Measurements from ENCODE around the gene BCL3. TPM values are rescaled to one million over a fixed set of nuclear protein-coding genes. Genes with fewer than 3 reads are reported as not detected.

BCL3 gene
- polyA plus RNA-seq, 1 of the 3 experiments (the other 2 are of a cell fraction): 19.2 TPM

DNA sequence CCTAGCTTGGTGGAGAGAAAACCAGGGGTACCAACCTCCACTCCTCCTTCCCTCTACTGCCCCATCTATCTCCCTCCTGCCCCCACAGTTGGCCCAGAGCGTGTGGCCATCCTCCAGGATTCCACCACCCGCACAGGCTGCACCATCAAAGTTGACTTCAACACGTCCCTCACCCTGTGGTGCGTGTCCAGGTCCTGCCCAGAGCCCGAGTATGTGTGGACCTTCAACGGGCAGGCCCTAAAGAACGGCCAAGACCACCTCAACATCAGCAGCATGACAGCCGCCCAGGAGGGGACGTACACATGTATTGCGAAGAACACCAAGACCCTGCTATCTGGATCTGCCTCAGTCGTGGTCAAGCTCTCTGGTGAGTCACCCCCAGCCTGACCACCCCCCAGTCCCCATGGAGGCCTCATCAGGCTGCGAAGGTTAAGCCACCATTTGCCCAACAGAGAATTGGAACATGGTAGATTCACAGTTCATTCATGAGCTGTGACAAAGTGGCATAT lies 43.0 kb upstream of the BCL3 start:
- no peaks in the 10 kb centered on the region for H3K36me3 ChIP-seq (replicated peaks in 1 of 2; ENCODE audit: control insufficient read depth in 1 of 2, insufficient read depth in 2 of 2, low read length in 1 of 2)
- peaks cover 6% of the 10 kb centered on the region for H3F3A ChIP-seq (replicated peaks; ENCODE audit: insufficient read depth)
- 81% methylated on average over 7 of the region's 12 CpGs for WGBS (ENCODE audit: low lambda C conversion rate)
- no peaks in the 10 kb centered on the region for H3K27me3 ChIP-seq (ENCODE audit: insufficient read depth)
- H3K79me2 ChIP-seq (ENCODE audit: insufficient read depth): no peaks in the 10 kb centered on the region
- DNase-seq: no peak
- TF ChIP-seq FOXM1 (IDR thresholded peaks at IDR 0.05; ENCODE audit: low read depth) (no peak), RCOR1 (IDR thresholded peaks at IDR 0.05; ENCODE audit: low read length) (no peak), TAF1 (IDR thresholded peaks at IDR 0.05; ENCODE audit: borderline replicate concordance, low read depth, low read length) (no peak), EP300 (IDR thresholded peaks at IDR 0.05; ENCODE audit: borderline replicate concordance in 1 of 2, low read depth in 1 of 2, low read length in 1 of 2) (no peak), GATA2 (CRISPR knock-in tag; IDR thresholded peaks at IDR 0.05) (no peak), SMC3 (IDR thresholded peaks at IDR 0.05; ENCODE audit: low read depth, low read length) (no peak), JUND (IDR thresholded peaks at IDR 0.05) (no peak), RXRA (IDR thresholded peaks at IDR 0.05; ENCODE audit: borderline replicate concordance, low read depth) (no peak), ELF1 (IDR thresholded peaks at IDR 0.05) (no peak), FOXJ3 (CRISPR knock-in tag; IDR thresholded peaks at IDR 0.05) (no peak), RFX5 (IDR thresholded peaks at IDR 0.05; ENCODE audit: low read length) (no peak), TCF12 (IDR thresholded peaks at IDR 0.05) (no peak), FOSL2 (IDR thresholded peaks at IDR 0.05; ENCODE audit: borderline replicate concordance, low read depth) (no peak), YY1 (IDR thresholded peaks at IDR 0.05; ENCODE audit: low read depth) (no peak), SIN3A (IDR thresholded peaks at IDR 0.05; ENCODE audit: borderline replicate concordance, low read depth, low read length) (no peak)
- TF ChIP-seq, protein P1, sequence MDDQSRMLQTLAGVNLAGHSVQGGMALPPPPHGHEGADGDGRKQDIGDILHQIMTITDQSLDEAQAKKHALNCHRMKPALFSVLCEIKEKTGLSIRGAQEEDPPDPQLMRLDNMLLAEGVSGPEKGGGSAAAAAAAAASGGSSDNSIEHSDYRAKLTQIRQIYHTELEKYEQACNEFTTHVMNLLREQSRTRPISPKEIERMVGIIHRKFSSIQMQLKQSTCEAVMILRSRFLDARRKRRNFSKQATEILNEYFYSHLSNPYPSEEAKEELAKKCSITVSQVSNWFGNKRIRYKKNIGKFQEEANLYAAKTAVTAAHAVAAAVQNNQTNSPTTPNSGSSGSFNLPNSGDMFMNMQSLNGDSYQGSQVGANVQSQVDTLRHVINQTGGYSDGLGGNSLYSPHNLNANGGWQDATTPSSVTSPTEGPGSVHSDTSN (IDR thresholded peaks at IDR 0.05): no peak
- TF ChIP-seq, protein P2, sequence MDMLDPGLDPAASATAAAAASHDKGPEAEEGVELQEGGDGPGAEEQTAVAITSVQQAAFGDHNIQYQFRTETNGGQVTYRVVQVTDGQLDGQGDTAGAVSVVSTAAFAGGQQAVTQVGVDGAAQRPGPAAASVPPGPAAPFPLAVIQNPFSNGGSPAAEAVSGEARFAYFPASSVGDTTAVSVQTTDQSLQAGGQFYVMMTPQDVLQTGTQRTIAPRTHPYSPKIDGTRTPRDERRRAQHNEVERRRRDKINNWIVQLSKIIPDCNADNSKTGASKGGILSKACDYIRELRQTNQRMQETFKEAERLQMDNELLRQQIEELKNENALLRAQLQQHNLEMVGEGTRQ (IDR thresholded peaks at IDR 0.05; ENCODE audit: borderline replicate concordance, low read depth, low read length): no peak
- TF ChIP-seq, protein P3, sequence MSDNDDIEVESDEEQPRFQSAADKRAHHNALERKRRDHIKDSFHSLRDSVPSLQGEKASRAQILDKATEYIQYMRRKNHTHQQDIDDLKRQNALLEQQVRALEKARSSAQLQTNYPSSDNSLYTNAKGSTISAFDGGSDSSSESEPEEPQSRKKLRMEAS (IDR thresholded peaks at IDR 0.05; ENCODE audit: low read depth): no peak
- ChIA-PET POLR2A (no interaction called here), CTCF (interaction anchor here (1.2 to 1.7 kb wide), 4 partner anchors 16 to 78 kb away, joined by 3 to 8 read pairs (median 4); no protein-coding TSS in a partner anchor)
- H3K9me2 ChIP-seq: no peaks in the 10 kb centered on the region
- no peak overlapping the region for H3K27ac ChIP-seq (ENCODE audit: low read depth in 2 of 2, low read length in 1 of 2)
- H3K4me1 ChIP-seq (ENCODE audit: control insufficient read depth in 1 of 2, insufficient read depth in 2 of 2, low read depth in 1 of 2, low read length in 1 of 2): no peaks in the 10 kb centered on the region
- no peaks in the 10 kb centered on the region for H4K20me1 ChIP-seq (ENCODE audit: insufficient read depth)
- H3K9me3 ChIP-seq: no peaks in the 10 kb centered on the region
- no peak overlapping the region for H2AFZ ChIP-seq (ENCODE audit: low read depth)
- no peak overlapping the region for H3K9ac ChIP-seq
- no peak overlapping the region for H3K4me2 ChIP-seq
- no peak overlapping the region for H3K4me3 ChIP-seq (ENCODE audit: low read depth in 2 of 2, low read length in 1 of 2)

Measured in SK-N-SH (cell line).